ENCODE results near the gene BEX2.

BEX2 gene

GRCh38 chrX:103276581-103277002, 34.2 kb downstream of the BEX2 start, which contains the start of gene TCEAL5:
Gene TCEAL5, minus strand, starts transcription at chrX:103276750. Its CDS starts 2,187 bp downstream, at chrX:103274563.
- DNase-seq = no peak
- in situ Hi-C loops (cut with HindIII; ENCODE audit: low pct_ligation_motif_present, low pct_unique_long_range_greater_than_20kb, low sequenced_read_pairs) = no loop called here

GRCh38 chrX:103275947-103276567, 34.7 kb downstream of the BEX2 start:
- in situ Hi-C loops (cut with HindIII; ENCODE audit: low pct_ligation_motif_present, low pct_unique_long_range_greater_than_20kb, low sequenced_read_pairs) = no loop called here
- DNase-seq = no peak

GRCh38 chrX:103274284-103274683, 36.5 kb downstream of the BEX2 start:
- in situ Hi-C loops (cut with HindIII; ENCODE audit: low pct_ligation_motif_present, low pct_unique_long_range_greater_than_20kb, low sequenced_read_pairs) = no loop called here
- DNase-seq = no peak

Measured in ACHN (cell line).